Measurements from ENCODE around the gene DGKI. TPM values are rescaled to one million over a fixed set of nuclear protein-coding genes. Genes with fewer than 3 reads are reported as not detected.

Gene DGKI
- total and polyA plus RNA-seq, 3 donors from 2014 or later = 3.2 to 6.6 (median 4.3) TPM

GRCh38 chr7:137363683-137364082, 483.1 kb downstream of the DGKI start:
- 94 to 97% methylated on average over 6 of the region's 6 CpGs for WGBS, 2 donors
- Histone ChIP-seq H3K4me3 (no peak overlapping the region), H3K27ac (no peak overlapping the region), H3K27me3 (no peaks in the 10 kb centered on the region), H3K4me1 (no peaks in the 10 kb centered on the region), H3K36me3 (ENCODE audit: low read depth, missing control alignments) (no peaks in the 10 kb centered on the region), H3K9me3 (no peaks in the 10 kb centered on the region)
- TF ChIP-seq POLR2A (IDR thresholded peaks at IDR 0.05) = no peak
- TF ChIP-seq, protein P1, sequence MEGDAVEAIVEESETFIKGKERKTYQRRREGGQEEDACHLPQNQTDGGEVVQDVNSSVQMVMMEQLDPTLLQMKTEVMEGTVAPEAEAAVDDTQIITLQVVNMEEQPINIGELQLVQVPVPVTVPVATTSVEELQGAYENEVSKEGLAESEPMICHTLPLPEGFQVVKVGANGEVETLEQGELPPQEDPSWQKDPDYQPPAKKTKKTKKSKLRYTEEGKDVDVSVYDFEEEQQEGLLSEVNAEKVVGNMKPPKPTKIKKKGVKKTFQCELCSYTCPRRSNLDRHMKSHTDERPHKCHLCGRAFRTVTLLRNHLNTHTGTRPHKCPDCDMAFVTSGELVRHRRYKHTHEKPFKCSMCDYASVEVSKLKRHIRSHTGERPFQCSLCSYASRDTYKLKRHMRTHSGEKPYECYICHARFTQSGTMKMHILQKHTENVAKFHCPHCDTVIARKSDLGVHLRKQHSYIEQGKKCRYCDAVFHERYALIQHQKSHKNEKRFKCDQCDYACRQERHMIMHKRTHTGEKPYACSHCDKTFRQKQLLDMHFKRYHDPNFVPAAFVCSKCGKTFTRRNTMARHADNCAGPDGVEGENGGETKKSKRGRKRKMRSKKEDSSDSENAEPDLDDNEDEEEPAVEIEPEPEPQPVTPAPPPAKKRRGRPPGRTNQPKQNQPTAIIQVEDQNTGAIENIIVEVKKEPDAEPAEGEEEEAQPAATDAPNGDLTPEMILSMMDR (IDR thresholded peaks at IDR 0.05) = no peak
- intact Hi-C loops (cut with DNase I; ENCODE audit: low total_unique reads) = no loop called here
- DNase-seq = no peak

DNA sequence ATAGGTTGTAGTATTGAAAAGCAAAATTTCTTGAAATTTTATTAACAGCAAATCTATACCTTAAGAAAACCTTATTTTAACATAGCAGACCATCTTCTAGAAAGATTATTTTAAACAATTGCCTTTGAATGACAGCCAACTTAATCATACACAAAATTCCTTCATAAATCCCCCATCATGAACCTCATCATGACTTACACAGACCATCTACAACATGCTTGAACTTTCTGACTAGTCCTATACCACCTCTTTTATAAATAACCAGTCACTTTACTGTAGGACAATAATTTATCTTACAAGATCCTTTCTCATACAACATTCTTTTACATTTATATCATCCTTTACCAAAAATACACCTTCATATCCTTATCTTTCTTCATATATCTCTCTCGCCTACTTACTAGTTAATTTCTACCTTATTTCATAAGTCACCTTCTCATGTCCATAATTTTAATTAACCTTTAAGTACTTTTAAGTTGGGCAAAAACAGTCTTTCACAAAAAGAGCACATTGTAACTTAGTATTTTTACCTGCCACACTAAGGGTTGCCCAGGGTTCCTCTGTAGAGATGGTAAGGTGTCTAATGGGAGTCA, 486.6 kb downstream of the DGKI start:
- Histone ChIP-seq H3K36me3 (ENCODE audit: low read depth, missing control alignments) (no peaks in the 10 kb centered on the region), H3K27ac (no peak overlapping the region), H3K9me3 (no peaks in the 10 kb centered on the region), H3K27me3 (no peaks in the 10 kb centered on the region), H3K4me1 (no peaks in the 10 kb centered on the region), H3K4me3 (no peak overlapping the region)
- intact Hi-C loops (cut with DNase I; ENCODE audit: low total_unique reads) = no loop called here
- TF ChIP-seq, protein P1 (IDR thresholded peaks at IDR 0.05) = no peak
- no peak for TF ChIP-seq POLR2A (IDR thresholded peaks at IDR 0.05)
- WGBS, 2 donors = 29 to 44% methylated on average over 1 of the region's 1 CpG
- no peak for DNase-seq

DNA sequence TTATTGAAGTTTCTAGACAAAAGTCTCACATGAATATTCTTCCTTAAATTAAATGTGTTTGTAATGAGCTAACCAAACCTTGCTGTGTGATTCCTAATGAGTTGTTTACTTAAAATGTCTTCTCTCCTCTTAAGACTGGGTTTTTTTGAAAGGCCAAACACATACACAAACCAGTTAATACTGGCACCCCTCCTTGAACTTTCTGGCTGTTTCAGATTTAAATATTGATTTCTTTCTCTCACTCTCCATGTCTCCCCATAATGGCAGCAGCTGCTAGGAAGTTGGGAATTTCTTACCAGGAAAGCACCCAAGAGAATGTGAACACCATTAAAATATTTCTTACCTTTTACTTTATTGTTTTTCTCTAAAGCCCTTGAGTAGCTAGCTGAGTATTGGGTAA, 491.8 kb downstream of the DGKI start:
- no peaks in the 10 kb centered on the region for H3K36me3 ChIP-seq (ENCODE audit: low read depth, missing control alignments)
- intact Hi-C loops (cut with DNase I; ENCODE audit: low total_unique reads) = no loop called here
- TF ChIP-seq, protein P1 (IDR thresholded peaks at IDR 0.05) = no peak
- no peak for TF ChIP-seq POLR2A (IDR thresholded peaks at IDR 0.05)

DNA sequence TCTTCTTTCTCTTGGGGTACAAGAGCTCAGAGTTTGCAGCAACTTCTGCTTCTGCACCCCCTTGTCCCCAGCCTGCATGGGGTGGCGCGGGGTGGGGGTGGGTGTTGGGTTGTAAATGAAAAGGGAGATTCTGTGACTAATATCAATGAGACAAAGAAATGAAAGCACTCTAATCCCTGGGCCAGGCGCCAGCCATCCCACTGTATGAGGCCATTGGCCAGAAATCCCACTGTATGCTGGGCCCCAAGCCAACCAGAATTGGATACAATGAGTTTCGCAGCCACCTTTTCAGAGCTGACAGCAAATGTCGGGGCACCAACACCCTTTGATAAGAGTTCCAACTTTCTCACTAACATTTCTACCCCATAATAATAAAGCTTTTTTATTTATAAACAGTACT, 492.4 kb downstream of the DGKI start:
- intact Hi-C loops (cut with DNase I; ENCODE audit: low total_unique reads) = no loop called here
- no peaks in the 10 kb centered on the region for H3K9me3 ChIP-seq
- no peaks in the 10 kb centered on the region for H3K4me1 ChIP-seq
- H3K4me3 ChIP-seq = no peak overlapping the region
- H3K27ac ChIP-seq = no peak overlapping the region
- H3K27me3 ChIP-seq = no peaks in the 10 kb centered on the region
- TF ChIP-seq, protein P1 (IDR thresholded peaks at IDR 0.05) = no peak
- TF ChIP-seq POLR2A (IDR thresholded peaks at IDR 0.05) = no peak
- 47 to 53% methylated on average over 5 of the region's 5 CpGs for WGBS, 2 donors
- DNase-seq = peak; percentile 88
- no peaks in the 10 kb centered on the region for H3K36me3 ChIP-seq (ENCODE audit: low read depth, missing control alignments)

More for the DNA sequence above, 491.8 kb downstream of the DGKI start:
- no peaks in the 10 kb centered on the region for H3K4me1 ChIP-seq
- DNase-seq = no peak
- no peak overlapping the region for H3K27ac ChIP-seq
- H3K9me3 ChIP-seq = no peaks in the 10 kb centered on the region
- H3K4me3 ChIP-seq = no peak overlapping the region
- no peaks in the 10 kb centered on the region for H3K27me3 ChIP-seq

- 72 to 73% methylated on average over 2 of the region's 2 CpGs for WGBS, 2 donors
- no peaks in the 10 kb centered on the region for H3K27me3 ChIP-seq
- intact Hi-C loops (cut with DNase I; ENCODE audit: low total_unique reads) = no loop called here
- H3K4me3 ChIP-seq = no peak overlapping the region
- no peaks in the 10 kb centered on the region for H3K4me1 ChIP-seq
- no peak overlapping the region for H3K27ac ChIP-seq
- peak; percentile 24 for DNase-seq
- TF ChIP-seq POLR2A (IDR thresholded peaks at IDR 0.05) = no peak
- TF ChIP-seq, protein P1 (IDR thresholded peaks at IDR 0.05) = no peak
- H3K9me3 ChIP-seq = no peaks in the 10 kb centered on the region
- no peaks in the 10 kb centered on the region for H3K36me3 ChIP-seq (ENCODE audit: low read depth, missing control alignments)
Measured at GRCh38 chr7:137351941-137352340, 494.8 kb downstream of the DGKI start.
